SK-N-SH (cell line): ENCODE results near the gene C10orf90. TPM values are rescaled to one million over a fixed set of nuclear protein-coding genes. Genes with fewer than 3 reads are reported as not detected.

ENCODE experiments used
- CTCF ChIA-PET: fragments of 300-600, 350-600 bp; formaldehyde crosslinking; extraction: SDS; loops from one replicate; lab custom pipeline; 2021; lab: Yijun Ruan, JAX
- POLR2A ChIA-PET: fragments of 350-600 bp; sonication (Branson Sonifier 250); formaldehyde crosslinking; extraction: SDS; loops from one replicate; lab custom pipeline; 2020; ENCODE audit warnings: antibody characterized with exemption, inconsistent platforms; lab: Yijun Ruan, JAX
- DNase-seq: peaks from one replicate; pipeline ENCODE4 v3.0.0; 2012
- H2AFZ ChIP-seq: fragments of 200-600 bp; sonication (generic); 2 replicates; pipeline ENCODE4 v1.8.1; 2016; ENCODE audit warnings: antibody characterized with exemption, mild to moderate bottlenecking, low read depth
- H3F3A ChIP-seq: fragments of 200-600 bp; sonication (generic); replicated peaks from 2 replicates; pipeline ENCODE3; 2016; ENCODE audit warnings: antibody characterized with exemption, mild to moderate bottlenecking; ENCODE audit not compliant: insufficient read depth
- H3K27ac ChIP-seq, 2 experiments: fragments of 200-500 bp in 1 of 2; fragments of 200-600 bp in 1 of 2; sonication (Bioruptor generic) in 1 of 2; sonication (generic), shearing (Covaris generic) in 1 of 2; 2 replicates each; pipeline versions ENCODE4 v1.5.1 to v1.6.1; 2014 to 2016; ENCODE audit warnings: low read depth in 2 of 2, inconsistent platforms in 1 of 2, low read length in 1 of 2, mild to moderate bottlenecking in 1 of 2, mixed read lengths in 1 of 2
- H3K27me3 ChIP-seq: fragments of 200-600 bp; sonication (generic), shearing (Covaris generic); 2 replicates; pipeline ENCODE4 v1.6.1; 2016; ENCODE audit warnings: mixed run types; ENCODE audit not compliant: insufficient read depth
- H3K36me3 ChIP-seq, 2 experiments: fragments of 200-500 bp in 1 of 2; fragments of 200-600 bp in 1 of 2; sonication (Bioruptor generic) in 1 of 2; sonication (generic) in 1 of 2; replicated peaks in 1 of 2; 2 replicates each; pipeline versions ENCODE3 to v1.5.1; 2014 to 2016; ENCODE audit warnings: low read length in 1 of 2, mild to moderate bottlenecking in 1 of 2; ENCODE audit not compliant: insufficient read depth in 2 of 2, control insufficient read depth in 1 of 2
- H3K4me1 ChIP-seq, 2 experiments: fragments of 200-500 bp in 1 of 2; fragments of 200-600 bp in 1 of 2; sonication (Bioruptor generic) in 1 of 2; sonication (generic), shearing (Covaris generic) in 1 of 2; 2 replicates each; pipeline versions ENCODE4 v1.5.1 to v1.6.1; 2014 to 2016; ENCODE audit warnings: low read depth in 1 of 2, low read length in 1 of 2, mixed run types in 1 of 2; ENCODE audit not compliant: insufficient read depth in 2 of 2, control insufficient read depth in 1 of 2
- H3K4me2 ChIP-seq: fragments of 200-600 bp; sonication (generic), shearing (Covaris generic); 2 replicates; pipeline ENCODE4 v1.6.1; 2017; ENCODE audit warnings: mixed run types
- H3K4me3 ChIP-seq, 2 experiments: fragments of 200-500 bp in 1 of 2; fragments of 200-600 bp in 1 of 2; sonication (Bioruptor generic) in 1 of 2; sonication (generic), shearing (Covaris generic) in 1 of 2; 2 replicates each; pipeline versions ENCODE4 v1.5.1 to v1.8.1; 2014 to 2016; ENCODE audit warnings: low read depth in 2 of 2, inconsistent platforms in 1 of 2, low read length in 1 of 2, mild to moderate bottlenecking in 1 of 2, mixed read lengths in 1 of 2, moderate library complexity in 1 of 2
- H3K79me2 ChIP-seq: fragments of 200-600 bp; sonication (generic); 2 replicates; pipeline ENCODE4 v1.8.1; 2017; ENCODE audit warnings: mild to moderate bottlenecking; ENCODE audit not compliant: insufficient read depth
- H3K9ac ChIP-seq: fragments of 200-600 bp; sonication (generic); 2 replicates; pipeline ENCODE4 v1.6.1; 2017; ENCODE audit warnings: mixed run types
- H3K9me2 ChIP-seq: fragments of 200-600 bp; sonication (generic); 2 replicates; pipeline ENCODE4 v1.6.1; 2017; ENCODE audit warnings: mixed run types
- H3K9me3 ChIP-seq: fragments of 200-600 bp; sonication (generic); 2 replicates; pipeline ENCODE4 v1.6.1; 2017; ENCODE audit warnings: mixed run types, mild to moderate bottlenecking, moderate library complexity
- H4K20me1 ChIP-seq: fragments of 200-600 bp; sonication (generic); 2 replicates; pipeline ENCODE4 v1.6.1; 2017; ENCODE audit warnings: mild to moderate bottlenecking, mixed run types; ENCODE audit not compliant: insufficient read depth
- ELF1 ChIP-seq: IDR thresholded peaks from 2 replicates; pipeline ENCODE4 v1.4.0; 2012
- FOSL2 ChIP-seq: IDR thresholded peaks from 2 replicates; pipeline ENCODE4 v1.4.0; 2012; ENCODE audit warnings: low read depth, mild to moderate bottlenecking, moderate library complexity, borderline replicate concordance
- FOXJ3 ChIP-seq: sonication (generic); formaldehyde crosslinking; IDR thresholded peaks from 2 replicates; pipeline ENCODE4 v1.5.1; 2020; ENCODE audit warnings: mild to moderate bottlenecking, missing genetic modification reagents
- GATA2 ChIP-seq: sonication (generic); formaldehyde crosslinking; IDR thresholded peaks from 2 replicates; pipeline ENCODE4 v1.5.0; 2020; ENCODE audit warnings: mild to moderate bottlenecking, missing genetic modification reagents
- MXI1 ChIP-seq: IDR thresholded peaks from 2 replicates; pipeline ENCODE4 v1.6.1; 2012; ENCODE audit warnings: mild to moderate bottlenecking, low read depth, low read length, improper control_type of control experiment
- NFIC ChIP-seq: IDR thresholded peaks from 2 replicates; pipeline ENCODE4 v1.4.0; 2012; ENCODE audit warnings: borderline replicate concordance
- NRF1 ChIP-seq: IDR thresholded peaks from 2 replicates; pipeline ENCODE4 v1.6.1; 2012; ENCODE audit warnings: low read depth, mild to moderate bottlenecking, low read length
- RAD21 ChIP-seq: IDR thresholded peaks from 2 replicates; pipeline ENCODE4 v1.6.1; 2012; ENCODE audit warnings: mild to moderate bottlenecking, low read length
- REST ChIP-seq: IDR thresholded peaks from 2 replicates; pipeline ENCODE4 v1.6.1; 2012; ENCODE audit warnings: mild to moderate bottlenecking, low read depth, low read length, moderate library complexity
- TAF1 ChIP-seq: IDR thresholded peaks from 2 replicates; pipeline ENCODE4 v1.6.1; 2012; ENCODE audit warnings: low read depth, mild to moderate bottlenecking, low read length, moderate library complexity, borderline replicate concordance
- TCF12 ChIP-seq: IDR thresholded peaks from 2 replicates; pipeline ENCODE4 v1.4.0; 2012
- USF2 ChIP-seq: fragments of 150-350 bp; IDR thresholded peaks from 2 replicates; pipeline ENCODE4 v1.6.1; 2017; ENCODE audit warnings: antibody characterized with exemption, low read length, low read depth, borderline replicate concordance
- WGBS: methylation state at CpG from one replicate; pipeline ENCODE4 v1.1.6; 2017; ENCODE audit warnings: low lambda C conversion rate; 5-methylcytosine and 5-hydroxymethylcytosine counted together
- polyA plus RNA-seq, 3 experiments: library from polyadenylated mRNA; depleted of rRNA; stranded (reverse); fragments of >200 nt; gene quantifications; 2 replicates each; pipeline ENCODE4 v1.2.3, GENCODE V29; 2012
- TF ChIP-seq, protein P1 (sequence below): fragments of 150-350 bp; IDR thresholded peaks from 2 replicates; pipeline ENCODE4 v1.6.1; 2016; ENCODE audit warnings: mild to moderate bottlenecking, low read depth, low read length

C10orf90 gene
- polyA plus RNA-seq, 1 of the 3 experiments (the other 2 are of a cell fraction): 0.21 TPM

- CTCF ChIA-PET: interaction anchor here (0.6 to 7.8 kb wide), 2 partner anchors 15 to 965 kb away, joined by 3 to 41 read pairs; no protein-coding TSS in a partner anchor
- no peak overlapping the region for H3K4me2 ChIP-seq
- no peak overlapping the region for H2AFZ ChIP-seq
- no peaks in the 10 kb centered on the region for H3K27me3 ChIP-seq
- no peak for TF ChIP-seq RAD21
- no peak for TF ChIP-seq NRF1
- TF ChIP-seq ELF1: no peak
- no peak for TF ChIP-seq GATA2
- TF ChIP-seq USF2: no peak
- no peak for TF ChIP-seq NFIC
- no peak for TF ChIP-seq FOSL2
- TF ChIP-seq TAF1: no peak
- no peak for TF ChIP-seq MXI1
- TF ChIP-seq REST: no peak
- TF ChIP-seq FOXJ3 (CRISPR knock-in tag): no peak
- TF ChIP-seq, protein P1, sequence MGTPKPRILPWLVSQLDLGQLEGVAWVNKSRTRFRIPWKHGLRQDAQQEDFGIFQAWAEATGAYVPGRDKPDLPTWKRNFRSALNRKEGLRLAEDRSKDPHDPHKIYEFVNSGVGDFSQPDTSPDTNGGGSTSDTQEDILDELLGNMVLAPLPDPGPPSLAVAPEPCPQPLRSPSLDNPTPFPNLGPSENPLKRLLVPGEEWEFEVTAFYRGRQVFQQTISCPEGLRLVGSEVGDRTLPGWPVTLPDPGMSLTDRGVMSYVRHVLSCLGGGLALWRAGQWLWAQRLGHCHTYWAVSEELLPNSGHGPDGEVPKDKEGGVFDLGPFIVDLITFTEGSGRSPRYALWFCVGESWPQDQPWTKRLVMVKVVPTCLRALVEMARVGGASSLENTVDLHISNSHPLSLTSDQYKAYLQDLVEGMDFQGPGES: no peak
- no peak for TF ChIP-seq TCF12
- no peak overlapping the region for H3K9ac ChIP-seq
- H4K20me1 ChIP-seq: no peaks in the 10 kb centered on the region
- WGBS: 56% methylated on average over 10 of the region's 10 CpGs
- H3K9me3 ChIP-seq: no peaks in the 10 kb centered on the region
- no peaks in the 10 kb centered on the region for H3K4me1 ChIP-seq
- no peaks in the 10 kb centered on the region for H3F3A ChIP-seq
- H3K79me2 ChIP-seq: no peaks in the 10 kb centered on the region
- no peak overlapping the region for H3K27ac ChIP-seq
- H3K9me2 ChIP-seq: no peaks in the 10 kb centered on the region
- POLR2A ChIA-PET: no interaction called here
- H3K36me3 ChIP-seq: no peaks in the 10 kb centered on the region
- DNase-seq: no peak
- no peak overlapping the region for H3K4me3 ChIP-seq
Observed at GRCh38 chr10:126518218-126519080, 152.0 kb downstream of the C10orf90 start.
